Stimulated activated CD4-positive, alpha-beta T cell treated with anti-CD3 and anti-CD28 coated beads, Interleukin-1b, Interleukin-23, amount 100 ng/mL, for 4 hours (primary cell): ENCODE measurements around the gene ARHGAP25.

Source experiments
- DNase-seq, 2 donors: peaks; one replicate each; pipeline ENCODE4 v3.0.0-alpha.2; 2020; ENCODE audit warnings: low read depth in 2 of 2

ARHGAP25 gene

DNA sequence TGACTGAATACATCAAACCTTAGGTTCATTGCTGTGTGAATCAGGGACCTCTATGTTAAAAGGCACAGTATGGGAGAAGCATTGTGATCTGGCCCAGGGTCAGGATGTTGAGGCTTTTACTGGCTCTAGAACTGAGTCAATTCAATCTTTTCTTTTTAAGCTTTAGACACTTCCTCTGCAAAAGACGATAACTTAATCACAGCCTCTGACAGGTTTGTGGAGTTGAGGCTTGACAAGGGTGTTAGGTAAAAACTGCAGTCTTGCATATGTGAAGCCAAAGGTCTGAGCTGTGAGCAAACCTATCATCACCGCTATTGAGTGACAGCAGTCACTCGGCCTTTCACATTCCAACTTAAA is 17.3 kb upstream of the ARHGAP25 start:
- no peak for DNase-seq

DNA sequence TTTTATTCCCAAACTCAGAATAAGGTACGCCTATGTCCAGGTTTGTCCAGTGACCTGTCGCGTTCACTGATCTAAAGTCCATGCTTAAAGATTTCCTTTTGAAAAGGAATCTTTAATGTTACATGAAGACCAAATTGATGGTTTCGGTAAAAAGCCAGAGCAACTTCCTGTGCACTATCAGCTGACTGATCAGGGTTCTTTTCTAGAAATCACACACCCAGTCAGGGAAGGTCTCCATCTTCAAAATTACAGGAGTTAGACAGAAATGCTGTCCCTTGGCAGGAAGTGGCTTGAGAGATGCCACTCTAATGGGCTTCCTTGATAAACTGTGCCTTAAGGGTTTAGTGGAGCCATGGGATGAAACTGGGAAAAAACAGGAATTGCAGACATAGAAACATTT is 14.7 kb upstream of the ARHGAP25 start:
- DNase-seq: no peak

DNA sequence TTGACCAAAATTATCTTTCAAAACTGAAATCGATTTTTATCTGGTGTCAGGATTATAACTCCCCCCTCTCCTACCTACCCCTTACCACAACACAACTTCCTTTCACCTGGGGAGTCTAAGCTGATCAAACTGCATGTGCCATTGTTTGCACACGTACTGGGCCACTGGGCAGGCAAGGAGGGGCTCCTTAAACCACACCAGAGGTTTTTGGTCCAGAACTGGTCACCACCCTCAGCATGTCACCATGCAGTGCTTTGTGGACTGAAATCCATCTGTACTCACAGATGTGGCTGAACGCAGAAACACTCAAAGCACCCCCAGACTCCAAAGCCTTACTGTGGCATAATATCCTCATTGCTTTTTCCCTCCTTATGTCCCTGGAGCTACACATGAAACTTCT is 13.9 kb upstream of the ARHGAP25 start:
- no peak for DNase-seq

DNA sequence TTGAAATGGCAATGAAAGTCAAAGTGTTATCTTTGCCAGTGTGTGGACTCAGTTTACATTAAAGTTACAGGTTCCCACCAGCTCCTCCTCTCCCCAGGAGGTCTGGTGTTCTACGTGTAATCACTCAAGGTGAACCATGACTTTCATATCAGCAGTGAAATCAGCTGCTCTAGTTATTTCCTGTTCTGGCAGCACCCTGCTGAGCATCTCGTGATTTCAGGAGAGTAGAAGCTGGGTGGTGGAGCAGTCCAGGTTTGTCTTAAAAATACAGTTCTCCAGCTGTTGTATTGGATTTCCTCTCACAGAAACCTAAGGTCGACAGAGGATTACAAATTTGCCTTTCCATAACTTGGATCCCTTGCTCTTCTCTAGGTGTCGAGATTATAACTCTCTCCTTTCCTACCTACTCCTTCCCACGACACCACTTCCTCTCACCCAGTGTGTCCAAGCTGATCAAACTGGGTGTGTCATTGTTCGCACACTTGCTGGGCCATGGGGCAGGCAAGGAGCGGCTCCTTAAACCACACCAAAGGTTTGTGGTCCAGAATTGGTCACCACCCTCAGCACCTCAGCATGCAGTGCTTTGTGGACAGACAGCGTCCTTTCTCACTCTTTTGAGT is 13.0 kb upstream of the ARHGAP25 start:
- no peak for DNase-seq

DNA sequence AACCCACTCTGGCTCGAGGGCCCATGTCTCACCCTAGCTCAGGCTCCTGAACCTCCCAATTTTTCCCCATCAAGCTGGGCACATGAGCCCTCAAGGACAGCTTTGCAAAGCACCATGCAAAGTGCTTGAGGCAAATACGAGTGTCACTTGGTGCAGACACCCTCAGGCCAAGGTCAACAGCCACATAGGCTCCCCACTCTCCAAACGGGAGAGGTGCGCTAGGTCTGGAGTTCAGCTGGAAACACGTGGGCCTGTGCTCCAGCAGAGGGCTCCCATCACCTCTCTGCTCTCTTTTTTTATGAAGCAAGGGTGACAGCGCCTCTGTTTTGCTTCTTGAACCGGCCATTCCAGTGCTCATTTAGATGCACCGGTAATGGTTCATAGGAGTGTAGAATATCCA is 11.9 kb upstream of the ARHGAP25 start:
- no peak for DNase-seq

DNA sequence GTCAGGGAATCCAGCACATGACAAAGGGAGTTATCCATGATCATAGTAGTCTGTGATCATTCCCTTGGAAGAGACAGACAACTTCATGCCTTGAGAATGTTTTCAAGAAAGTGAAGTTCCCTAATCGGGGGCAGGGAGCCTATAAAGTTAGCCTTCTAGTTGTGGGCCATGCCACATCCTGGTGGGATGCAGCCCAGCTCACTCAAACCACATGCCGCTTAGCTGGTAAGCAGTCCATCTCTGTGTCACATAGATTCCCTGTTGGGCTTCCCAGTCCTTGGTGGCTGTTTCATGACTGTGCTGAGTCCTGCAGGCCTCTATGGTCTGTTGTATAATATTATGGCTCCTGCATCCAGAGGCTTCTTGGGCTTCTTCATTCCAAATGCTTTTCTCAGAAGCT is 11.4 kb upstream of the ARHGAP25 start:
- DNase-seq: no peak

DNA sequence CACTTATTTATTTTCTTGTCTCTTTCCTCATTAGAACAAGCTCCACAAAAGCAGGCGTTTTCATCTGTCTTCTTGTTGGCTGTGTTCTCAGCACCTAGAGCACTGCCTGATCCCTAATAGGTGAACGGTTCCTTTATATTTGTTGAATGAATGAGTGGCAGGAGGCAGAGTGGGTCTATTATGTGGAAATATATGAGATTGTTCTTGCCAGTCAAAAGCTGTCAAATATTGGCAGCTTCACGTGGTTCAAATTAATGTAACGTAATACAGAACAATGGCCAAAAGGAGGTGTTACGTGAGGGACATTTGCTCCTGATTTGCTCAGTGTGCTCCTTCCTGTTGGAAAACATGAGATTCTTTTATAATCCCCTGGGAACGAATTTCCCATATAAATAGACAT is 8.5 kb upstream of the ARHGAP25 start:
- DNase-seq: no peak

DNA sequence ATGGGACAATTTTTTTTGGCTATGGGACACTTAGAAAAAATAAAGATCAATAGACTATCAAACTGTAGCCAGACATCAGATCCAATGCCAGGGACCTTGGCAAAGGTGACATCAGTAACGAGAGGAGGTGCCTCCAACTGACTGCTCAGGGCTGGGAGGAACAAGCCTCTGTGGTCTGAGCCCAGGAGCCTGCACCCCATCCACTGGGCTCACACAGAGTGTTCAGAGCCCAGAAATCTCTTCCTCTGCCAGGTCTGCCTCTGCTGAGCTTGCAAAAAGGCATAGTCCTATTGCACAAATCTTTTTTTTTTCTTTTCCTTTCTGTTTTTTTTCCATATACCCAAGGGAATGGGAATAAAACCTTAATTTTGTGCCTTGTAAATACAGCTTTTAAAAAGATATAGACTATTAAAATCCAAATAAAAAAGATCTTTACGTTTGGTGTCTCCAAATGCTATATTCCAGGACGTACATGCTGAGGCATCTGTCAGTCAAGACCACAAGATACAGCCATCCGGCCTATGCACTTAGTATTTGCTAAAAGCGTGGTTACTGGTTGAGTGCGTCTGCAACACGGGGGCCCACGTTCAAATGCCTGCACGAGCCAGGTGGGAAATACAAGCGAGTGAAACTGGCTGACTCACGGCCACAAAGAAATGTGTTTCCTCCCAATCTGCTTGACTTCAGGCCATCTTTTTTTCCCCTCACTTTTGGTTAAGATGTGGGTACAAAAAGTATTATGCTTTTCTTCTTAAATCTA is 7.8 kb upstream of the ARHGAP25 start:
- DNase-seq: peak; percentile 60 to 72

DNA sequence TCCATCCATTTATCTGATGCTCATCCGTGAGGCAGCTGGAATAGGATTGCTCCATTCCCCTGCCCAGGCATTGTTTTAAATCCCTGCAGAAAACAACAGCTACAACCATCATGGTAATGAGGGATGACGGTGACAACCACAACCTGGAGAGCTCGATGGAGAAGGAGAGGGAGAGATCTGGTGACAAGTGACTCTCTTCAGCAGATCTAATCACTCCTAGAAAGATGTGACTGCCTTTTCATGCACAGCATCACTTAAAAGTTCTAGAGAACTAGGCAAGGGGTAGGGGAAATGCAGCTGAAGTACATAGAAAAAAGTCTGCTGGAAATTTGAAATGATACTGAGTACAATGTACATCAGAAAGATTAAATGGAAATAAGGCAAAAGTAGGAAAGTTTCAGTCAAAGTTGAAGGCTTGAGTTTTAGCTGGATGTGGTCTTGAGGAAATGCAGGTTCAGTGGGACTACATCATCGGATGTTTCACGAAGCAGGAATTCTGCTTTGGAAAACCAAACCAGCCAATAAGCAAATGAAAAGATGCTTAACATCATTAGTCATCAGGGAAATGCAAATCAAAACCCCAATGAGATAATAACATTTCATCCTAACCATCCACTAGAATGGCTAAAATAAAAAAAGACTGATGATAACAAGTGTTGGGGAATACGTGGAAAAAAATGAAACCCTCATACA is 6.8 kb upstream of the ARHGAP25 start:
- DNase-seq: no peak

DNA sequence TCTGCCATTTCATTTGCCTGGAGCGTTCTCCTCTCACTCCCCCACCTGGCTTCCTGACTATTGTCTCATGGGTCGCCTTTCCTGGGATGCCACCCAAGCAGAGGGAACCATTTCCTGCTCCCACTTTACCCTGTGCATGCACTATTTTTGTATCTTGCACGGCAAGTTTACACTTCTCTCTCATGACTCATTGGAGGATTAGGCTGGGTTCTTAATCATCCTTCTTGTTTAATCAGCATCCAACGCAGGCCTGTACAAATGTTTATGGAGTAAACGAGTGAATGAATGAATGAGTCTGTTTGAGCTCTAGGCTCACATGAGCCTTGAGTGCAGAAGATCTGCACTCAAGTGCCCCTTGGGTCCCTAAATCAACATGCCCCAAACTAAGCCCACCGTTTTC is 3.8 kb upstream of the ARHGAP25 start:
- no peak for DNase-seq

DNA sequence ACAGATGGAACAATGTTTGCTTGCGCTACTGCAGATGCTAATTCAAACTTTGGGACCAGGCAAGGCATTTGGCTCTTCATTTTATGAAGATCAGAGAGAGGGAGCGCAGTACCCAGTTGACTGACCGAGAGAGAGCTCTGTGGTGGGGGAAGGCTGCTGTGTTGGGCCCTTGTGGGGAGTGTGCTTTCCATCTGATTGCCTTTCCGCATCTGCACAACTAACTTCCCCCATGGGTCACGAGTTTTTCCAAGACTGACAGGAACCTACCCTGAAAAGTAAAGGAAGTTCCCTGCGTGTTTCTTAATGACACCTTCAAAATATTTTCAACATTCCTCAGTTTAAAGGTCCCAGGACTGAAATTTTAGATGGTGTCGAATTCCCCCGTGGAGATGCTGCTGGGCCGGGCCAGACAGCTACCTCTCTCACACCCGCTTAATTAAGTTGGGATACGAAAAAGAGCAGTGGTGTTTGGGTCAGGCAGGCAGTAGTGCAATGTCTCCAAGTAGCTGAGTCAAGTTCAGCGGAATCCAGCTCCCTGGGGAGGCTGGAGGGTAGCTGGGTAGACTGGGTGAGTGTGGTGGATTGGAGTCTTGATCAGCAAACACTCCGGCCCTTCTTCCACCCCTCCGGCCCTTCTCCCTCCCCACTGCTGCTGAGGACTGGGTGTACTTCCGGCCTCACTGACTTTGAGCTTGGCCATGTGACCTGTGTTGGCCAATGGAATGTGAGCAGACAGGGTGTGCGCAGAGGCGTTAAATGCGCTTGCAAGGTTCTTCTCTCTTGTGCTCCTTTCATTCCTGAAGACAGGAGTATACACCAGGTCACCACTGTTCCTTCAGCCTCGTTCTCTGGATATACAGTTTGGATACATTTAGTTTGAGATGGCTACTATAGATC is 2.3 kb upstream of the ARHGAP25 start:
- DNase-seq: no peak

DNA sequence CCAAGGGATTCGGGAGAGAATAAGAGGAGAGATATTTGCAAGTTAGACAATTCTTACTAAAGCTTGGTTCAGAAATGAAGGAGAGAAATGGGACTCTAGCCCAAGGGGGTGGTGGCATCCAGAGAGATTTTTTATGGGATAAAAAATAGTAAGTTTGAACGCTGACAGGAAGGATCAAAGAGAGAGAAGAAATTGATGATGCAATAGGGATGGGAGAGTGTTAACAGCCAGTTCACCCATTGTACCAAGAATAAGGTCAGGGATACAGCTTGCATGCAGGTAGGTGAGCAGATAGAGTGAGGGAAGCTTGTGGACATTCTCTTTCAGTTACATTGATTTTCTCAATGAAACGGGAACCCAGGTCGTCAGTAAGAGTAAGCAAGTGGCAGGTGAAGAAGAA is 1.2 kb upstream of the ARHGAP25 start:
- no peak for DNase-seq

DNA sequence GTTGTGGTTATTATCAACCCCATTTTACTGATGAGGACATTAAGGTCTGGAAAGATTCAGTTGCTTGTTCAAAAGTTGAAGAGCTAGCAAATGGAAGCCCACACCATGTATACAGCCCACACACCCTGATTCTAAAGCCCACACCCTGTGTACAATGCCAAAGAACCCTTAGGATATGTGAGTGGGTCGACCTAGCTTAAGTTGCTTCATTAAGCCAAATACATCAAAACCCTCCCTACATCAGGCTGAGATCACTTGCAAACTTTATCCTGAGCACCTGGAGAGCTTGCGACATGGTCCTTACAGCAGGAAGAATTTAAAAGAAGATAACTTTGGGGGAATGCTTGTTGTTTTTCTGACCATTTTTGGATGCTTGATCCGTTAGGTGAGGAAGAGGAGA is 435 bp upstream of the ARHGAP25 start:
- DNase-seq: no peak

DNA sequence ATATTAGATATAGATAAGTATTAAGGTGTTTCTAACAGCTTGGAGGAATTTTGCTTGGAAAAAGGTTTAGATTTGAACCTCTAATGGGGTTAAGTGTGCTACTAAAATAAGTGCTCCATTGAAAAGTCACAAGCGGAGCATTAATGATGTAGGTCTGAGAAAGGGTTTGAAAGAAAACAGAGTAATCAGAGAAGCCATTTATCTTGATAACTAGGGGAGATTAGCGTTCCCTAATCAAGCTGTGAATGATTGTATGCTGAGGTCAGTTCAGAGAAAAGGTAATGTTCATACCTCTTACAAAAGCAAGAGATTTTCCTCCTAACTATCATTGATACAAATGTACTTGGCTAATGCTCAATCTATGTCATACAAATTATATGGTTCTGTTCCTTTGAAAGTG is 1.5 kb downstream of the ARHGAP25 start:
- no peak for DNase-seq

DNA sequence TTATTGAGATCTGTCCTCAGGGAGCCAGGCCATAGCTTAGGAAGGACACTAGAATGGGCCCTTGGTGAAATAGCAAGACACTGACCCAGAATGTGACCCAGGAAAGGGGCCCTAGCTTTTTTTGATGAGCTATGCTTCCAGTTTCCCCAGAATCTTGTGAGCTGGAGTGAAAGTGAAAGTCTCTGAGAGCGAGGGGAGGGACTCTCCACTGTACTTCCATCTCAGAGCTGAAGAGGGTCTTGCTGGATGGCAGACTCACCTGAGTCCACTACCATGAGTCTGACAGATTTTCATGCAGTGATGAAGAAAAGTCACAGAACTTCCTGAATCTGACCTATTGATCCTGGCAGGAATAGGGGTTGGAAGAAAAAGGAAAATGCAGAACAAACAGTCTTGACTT is 3.1 kb downstream of the ARHGAP25 start:
- peak; percentile 20 to 43 for DNase-seq

DNA sequence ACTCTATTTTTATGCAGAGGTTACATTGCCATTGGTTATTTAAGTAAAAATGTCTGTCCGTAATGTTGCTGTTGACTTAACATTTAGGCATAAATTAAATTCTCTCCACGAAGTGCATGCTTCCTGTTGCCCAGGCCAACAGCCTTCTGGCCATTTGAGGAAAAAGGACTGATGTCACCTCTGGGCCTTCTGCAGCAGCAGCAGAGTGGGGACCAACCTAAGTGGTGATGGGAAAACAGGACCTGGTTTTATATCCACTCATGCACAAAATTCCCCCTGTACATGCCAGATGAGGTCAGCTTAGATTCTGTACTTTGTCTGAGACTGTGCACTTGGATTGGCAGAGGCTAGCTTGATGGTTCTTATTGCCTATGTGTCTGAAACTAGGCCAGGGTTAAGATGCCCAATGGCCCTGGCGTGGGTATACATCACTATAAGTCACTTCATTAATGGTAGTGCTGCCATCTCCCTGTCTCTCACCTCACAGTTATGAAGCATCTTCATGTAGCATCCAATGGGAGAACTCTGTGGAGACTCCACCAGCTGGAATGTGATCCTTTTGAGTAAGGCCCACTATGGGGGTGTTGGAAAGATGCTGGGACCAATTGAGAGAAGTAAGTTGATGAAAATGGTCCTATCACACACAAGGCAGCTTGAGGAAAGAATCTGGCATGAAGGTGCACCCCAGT is 4.4 kb downstream of the ARHGAP25 start:
- DNase-seq: no peak

DNA sequence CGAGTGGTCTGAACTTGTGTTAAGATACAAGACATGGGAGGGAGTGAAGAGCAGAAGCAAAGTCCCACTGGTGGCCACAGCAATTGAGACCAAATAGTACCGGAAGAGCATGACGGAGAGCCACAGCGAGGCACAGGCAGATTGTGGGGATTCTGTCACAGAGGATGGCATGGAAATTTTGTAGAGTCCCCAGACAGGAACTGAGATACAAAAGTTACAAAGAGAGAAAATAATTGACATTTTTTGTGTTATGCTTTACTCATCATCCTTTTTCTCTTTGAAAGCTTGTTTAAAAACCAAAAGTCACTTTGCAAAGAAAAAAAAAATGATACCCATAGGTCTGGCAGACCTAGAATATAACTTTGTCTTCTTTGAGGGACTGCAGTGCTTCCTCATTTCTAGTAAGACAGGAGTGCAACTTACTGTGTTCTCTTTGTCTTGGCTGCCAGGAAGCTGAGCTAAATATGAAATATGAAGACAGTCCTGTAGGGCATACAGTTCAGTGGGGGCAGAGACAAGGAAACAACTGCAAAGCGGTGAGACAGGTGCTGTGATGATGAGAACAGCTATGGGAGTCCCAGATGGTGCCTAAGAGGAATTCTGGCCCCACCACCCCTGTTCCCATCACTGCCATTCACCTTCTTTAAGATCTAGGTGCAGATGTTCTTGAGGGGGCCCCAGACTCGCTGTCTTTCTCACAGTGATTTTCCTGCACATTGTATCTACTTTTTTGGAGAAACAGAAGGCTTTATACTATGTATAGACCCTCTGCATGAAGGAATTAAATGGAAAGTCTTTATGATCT is 5.2 kb downstream of the ARHGAP25 start:
- DNase-seq: no peak

DNA sequence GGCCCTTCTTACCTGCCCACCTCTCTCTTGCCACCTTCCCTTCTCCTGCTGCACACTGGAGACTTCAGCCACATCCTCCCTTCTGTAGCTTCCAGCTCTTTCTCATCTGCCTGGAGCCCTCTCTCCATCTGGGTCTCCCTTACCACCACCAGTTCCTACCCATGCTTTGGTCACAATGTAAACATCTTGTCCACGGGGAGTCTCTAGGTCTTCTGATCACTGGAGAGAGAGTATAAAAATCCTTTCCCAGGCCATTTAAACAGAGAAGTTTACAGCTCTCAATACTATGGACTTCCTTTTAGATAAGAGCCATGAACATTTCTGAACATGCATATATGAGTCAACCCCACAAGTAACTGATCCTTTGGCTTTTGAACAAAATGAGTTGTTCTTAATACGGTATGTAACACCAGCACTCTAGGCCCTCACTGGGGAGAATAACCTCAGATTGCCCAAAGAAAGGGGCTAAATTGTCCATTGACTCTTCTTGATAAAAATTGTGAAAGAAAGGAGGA is 5.8 kb downstream of the ARHGAP25 start:
- DNase-seq: no peak

DNA sequence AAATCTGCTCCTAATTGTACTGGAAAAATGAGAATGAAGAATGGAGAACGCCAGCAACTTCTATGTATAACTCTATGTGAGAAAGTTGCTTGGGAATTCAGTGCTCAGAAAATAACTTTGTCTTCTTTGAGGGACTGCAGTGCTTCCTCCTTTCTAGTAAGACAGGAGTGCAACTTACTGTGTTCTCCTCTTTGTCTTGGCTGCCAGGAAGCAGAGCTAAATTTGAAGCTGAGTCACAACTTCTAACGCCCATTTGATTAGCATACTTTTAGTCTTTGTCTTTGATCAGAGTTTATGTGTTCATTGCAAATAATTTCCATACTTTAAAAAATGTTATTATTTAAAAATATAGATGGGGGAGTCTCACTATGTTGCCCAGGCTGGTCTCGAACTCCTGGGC is 6.6 kb downstream of the ARHGAP25 start:
- no peak for DNase-seq

DNA sequence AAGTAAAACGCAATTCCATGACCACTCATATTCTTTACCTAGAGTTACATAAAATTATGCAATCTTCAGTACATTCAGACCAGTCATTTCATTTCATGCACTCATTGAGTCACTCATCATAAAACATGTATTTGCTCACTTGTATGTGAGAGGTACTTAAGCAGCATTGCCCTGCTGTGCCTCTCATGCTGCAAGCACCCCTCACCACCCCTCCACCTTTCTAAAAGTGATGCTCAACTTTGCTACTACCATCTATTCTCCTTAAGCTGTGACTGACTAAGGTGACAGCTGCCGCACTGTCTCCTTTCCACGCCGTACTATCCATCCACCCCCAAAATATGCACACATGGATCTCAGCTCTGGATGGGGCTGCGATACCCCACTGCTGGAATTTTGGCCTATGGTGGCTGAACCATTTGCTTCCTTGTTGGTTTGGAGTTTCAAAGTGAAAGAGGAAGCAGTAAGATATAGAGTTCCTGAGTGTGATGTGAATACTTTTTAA is 7.2 kb downstream of the ARHGAP25 start:
- DNase-seq: no peak
